HG03432 (cell line): Measurements from ENCODE around the gene RBM23.
"Not testable (repeated sequence)": the region's sequence is repeated elsewhere in the genome, so short reads cannot be mapped to it uniquely, and the experiment has no call there.

Source experiments
- ATAC-seq: cut with Tn5 transposase; IDR thresholded peaks from one replicate; pipeline ENCODE4 v1.9.1; 2021; ENCODE audit warnings: mild to moderate bottlenecking, moderate library complexity; ENCODE audit not compliant: unreplicated experiment

Gene RBM23

DNA sequence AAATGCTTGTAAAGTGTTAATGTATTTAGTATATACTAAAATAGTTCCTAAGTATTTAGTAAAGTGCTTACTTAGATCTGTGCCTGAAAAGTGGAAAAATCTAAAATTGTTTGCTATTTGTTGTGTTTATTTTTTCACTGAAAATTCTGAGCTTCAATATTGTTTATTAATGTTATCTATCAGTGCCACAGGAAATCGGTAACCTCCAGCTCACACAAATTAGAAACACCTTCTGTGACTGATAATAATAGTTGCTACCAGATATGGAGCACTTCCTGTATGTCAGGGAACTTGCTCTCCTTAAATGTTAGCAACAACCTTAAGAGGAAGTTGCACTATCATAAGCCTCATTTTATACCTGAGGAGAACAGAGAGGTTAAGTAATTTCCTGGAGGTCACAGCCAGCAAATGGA lies 48.1 kb downstream of the RBM23 start:
- peak; percentile 41 for ATAC-seq

DNA sequence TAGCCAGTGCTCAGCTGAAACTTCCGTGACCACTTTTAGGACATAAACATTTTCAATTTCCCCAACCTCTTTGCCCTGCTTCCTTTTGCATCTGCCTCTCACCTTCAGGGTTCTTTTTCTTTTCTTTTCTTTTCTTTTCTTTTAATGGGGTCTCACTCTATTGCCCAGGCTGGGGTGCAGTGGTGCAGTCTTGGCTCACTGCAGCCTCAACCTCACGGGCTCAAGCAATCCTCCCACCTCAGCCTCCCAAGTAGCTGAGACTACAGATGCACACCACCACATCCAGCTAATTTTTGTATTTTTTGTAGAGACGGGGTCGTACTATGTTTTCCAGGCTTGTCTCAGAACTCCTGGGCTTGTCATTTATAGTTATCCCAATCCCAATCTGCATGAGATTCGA lies 52.1 kb downstream of the RBM23 start:
- no peak for ATAC-seq

DNA sequence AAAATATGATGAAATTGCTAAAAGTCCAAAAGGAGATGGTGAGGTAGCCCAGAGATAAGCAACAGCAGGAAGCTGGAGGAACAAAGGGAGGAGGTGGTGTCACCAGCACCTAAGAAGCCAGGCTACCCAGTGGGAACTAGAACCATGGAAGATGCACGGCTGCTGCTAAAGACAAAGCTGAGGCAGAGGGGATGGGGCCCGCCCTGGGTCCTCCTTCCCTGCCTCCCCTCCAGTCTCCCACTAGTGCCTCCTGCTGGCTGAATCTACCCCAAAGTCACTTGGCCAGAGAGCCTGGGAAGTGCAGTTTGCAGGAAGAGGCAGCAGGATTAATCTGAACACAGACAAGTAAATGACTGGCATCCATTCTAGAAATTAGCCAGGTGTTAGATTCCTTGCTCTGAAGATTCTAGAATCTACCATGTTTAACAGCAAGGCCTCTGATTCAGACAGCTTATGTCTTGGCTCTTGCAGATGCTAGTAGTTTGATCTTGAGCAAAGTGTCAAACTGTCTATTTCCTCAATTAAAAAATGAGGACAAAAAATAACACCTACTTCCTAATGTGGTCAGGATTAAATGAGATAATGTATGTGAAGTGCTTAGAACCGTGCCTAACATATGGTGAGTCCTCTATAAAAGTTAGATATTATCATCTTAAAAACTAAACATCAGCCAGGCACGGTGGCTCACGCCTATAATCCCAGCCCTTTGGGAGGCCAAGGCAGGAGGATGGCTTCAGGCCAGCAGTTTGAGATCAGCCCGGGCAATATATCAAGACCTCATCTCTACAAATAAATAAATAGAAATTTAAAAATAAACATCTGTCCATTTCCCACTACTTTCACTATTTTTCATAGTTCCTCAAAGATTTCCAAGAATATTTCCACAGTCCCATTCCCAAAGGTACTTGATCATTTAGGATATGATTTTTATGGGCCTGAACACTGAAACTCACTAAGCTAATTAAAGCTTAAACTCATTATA lies 53.2 kb downstream of the RBM23 start:
- no peak for ATAC-seq

DNA sequence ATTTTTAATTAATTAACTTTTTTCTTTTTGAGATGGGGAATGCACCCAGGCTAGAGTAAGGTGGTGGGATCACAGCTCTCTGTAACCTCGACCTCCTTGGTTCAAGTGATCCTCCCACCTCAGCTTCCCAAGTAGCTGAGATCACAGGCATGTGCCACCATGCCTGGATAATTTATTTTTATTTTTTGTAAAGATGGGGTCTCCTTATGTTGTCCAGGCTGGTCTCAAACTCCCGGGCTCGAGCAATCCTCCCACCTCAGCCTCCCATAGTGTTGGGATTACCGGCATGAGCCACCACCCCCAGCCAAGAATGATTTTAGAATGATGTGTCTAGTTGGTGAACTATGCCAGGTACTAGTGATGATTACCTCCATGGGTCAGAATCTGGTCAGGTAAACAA lies 54.0 kb downstream of the RBM23 start:
- no peak for ATAC-seq

DNA sequence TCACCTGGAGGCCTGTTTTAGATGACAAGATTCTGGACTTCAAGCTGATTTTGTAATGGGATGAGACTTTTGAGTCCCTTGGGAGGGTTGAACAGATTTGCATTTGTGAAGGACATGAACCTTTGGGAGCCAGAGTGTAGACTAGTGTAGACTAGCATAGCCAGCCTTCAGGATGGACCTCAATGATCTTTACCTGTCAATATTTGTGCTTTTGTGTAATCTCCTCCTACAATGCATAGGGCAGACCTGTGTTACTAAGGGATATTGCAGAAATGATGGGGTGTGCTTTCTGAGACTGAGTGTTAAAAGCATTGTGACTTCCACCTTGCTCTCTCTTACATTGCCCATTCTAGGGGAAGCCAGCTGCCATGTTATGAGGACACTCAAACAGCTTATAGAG lies 57.3 kb downstream of the RBM23 start:
- no peak for ATAC-seq

DNA sequence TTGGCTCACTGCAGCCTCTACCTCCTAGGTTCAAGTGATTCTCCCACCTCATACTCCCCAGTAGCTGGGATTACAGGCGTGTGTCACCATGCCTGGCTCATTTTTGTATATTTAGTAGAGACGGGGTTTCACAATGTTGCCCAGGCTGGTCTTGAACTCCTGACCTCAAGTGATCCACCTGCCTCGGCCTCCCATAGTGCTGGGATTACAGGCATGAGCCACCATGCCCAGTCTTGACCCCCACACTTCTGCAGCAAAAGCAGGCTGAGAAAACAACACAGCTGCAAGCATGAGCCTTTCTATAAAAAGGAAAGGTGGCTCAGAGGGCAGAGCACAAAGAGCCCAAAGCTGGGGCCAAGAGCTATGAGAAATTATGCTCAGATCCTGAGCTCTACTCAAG lies 58.6 kb downstream of the RBM23 start:
- ATAC-seq: not testable (repeated sequence)

DNA sequence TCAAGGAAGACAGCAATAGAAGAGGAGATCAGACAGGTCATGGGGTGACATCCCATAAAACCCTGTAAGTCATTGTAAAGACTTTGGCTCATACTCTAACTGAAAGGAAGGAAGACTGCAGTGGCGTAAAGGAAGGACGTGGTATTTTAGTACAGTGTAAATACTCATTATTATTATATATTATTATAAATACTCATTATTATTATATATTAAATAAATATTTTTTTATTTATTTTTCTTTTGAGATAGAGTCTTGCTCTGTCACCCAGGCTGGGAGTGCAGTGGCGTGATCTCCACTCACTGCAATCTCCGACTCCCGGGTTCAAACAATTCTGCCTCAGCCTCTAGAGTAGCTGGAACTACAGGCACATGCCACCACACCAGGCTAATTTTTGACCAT lies 62.5 kb downstream of the RBM23 start:
- no peak for ATAC-seq

DNA sequence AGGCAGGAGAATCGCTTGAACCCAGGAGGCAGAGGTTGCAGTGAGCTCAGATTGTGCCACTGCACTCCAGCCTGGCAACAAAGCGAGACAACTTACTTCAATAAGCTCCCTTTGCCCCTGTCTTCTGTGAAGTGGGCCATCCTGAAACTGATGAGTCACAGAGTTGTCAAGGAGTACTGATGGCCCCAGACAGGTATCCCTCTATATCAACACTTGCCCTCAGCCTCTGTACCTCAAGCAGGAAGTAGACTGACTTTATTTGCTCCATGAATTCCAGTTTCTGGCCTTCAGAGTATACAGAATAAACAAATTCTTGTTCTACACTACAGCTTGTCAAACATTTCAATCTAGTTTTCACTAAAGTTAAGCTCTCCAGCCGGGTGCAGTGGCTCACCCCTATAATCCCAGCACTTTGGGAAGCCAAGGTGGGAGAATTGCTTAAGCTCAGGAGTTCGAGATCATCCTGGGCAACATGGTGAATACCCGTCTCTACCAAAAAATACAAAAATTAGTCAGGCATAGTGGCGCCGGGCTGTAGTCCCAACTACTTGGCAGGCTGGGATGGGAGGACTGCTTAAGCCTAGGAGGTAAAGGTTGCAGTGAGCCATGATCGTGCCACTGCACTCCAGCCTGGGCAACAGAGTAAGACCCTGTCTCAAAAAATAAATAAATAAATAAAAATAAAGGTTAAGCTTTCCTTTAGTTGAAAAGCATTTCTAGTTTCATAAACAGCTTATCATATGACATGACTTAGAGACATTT lies 63.8 kb downstream of the RBM23 start:
- ATAC-seq: no peak

DNA sequence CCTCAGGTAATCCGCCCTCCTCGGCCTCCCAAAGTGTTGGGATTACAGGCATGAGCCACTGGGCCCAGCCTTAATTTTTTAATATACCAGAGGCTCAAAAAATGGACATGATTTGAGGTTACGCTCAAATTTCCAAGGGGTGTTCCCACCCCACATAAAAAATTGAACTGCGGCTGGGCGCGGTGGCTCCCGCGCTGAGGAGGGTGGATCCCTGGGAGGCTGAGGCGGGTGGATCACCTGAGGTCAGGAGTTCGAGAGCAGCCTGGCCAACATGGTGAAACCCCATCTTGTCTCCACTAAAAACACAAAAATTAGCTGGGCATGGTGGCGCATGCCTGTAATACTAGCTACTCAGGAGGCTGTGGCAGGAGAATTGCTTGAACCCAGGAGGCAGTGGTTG lies 64.7 kb downstream of the RBM23 start:
- not testable (repeated sequence) for ATAC-seq

DNA sequence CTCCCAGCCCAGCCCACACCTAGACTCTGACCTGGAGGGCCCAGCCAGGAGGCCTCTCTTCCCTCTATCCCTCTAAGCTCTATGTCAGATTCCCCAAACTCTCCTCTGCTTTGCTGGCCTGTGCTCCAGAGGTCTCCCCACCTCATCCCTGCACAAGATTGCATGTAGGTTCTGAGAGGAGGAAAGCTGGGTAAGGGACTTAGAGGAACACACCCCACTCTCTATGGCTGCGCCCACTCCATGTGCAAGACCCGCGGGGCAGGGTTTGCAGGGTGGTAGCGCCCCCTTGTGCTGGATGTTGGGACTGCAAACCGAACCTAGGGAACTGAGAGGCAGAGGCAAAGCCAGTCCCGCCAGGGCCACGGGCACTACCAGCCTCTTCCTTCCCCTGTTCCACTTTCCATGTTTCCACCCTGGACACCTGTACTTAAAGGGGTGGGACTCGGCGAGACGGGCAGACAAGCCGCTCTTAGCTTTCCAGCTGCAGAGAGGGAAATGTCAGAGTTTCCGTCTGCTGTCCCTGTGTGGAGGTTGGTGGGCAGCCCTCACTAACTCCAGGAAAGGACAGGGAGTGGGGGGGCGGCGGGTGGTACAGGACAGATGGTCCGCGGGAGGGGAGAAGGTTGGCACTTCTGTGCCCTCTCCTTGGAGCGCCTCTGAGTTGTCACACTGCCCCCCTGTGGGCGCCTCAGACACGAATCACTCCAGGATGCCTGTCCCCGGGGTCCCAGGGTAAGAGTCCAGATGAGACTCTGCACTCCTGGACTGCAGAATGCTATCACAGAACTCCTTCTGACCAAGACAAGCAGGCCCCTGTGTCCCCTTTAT lies 65.8 kb downstream of the RBM23 start:
- peak; percentile 85 for ATAC-seq

DNA sequence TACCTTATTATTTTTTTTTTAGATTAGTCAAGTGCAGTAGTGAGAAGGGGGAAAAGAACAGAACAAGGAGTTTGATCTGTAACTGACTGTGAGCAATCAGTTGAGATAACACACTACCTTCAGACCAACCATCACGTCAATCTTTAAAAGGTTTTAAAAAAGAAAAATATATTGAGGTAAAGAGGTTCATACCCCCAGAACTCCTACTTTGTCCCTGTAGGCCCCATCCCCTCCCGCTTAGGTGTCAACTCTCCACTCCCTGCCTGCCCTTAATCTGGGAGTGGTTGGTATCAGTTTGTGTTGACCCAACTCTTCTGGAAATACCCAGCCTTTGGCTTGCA lies 66.4 kb downstream of the RBM23 start:
- no peak for ATAC-seq

DNA sequence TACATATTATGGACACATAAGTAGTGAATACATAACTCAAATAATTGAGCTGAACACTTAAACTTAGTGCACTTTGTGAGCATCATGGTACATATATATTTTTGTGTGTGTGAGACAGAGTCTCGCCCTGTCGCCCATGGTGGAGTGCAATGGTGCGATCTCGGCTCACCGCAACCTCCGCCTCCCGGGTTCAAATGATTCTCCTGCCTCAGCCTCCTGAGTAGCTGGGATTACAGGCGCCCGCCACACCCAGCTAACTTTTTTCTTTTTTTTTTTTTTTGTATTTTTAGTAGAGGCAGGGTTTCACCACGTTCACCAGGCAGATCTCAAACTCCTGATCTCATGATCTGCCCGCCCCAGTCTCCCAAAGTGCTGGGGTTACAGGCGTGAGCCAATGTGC lies 66.8 kb downstream of the RBM23 start:
- ATAC-seq: not testable (repeated sequence)

DNA sequence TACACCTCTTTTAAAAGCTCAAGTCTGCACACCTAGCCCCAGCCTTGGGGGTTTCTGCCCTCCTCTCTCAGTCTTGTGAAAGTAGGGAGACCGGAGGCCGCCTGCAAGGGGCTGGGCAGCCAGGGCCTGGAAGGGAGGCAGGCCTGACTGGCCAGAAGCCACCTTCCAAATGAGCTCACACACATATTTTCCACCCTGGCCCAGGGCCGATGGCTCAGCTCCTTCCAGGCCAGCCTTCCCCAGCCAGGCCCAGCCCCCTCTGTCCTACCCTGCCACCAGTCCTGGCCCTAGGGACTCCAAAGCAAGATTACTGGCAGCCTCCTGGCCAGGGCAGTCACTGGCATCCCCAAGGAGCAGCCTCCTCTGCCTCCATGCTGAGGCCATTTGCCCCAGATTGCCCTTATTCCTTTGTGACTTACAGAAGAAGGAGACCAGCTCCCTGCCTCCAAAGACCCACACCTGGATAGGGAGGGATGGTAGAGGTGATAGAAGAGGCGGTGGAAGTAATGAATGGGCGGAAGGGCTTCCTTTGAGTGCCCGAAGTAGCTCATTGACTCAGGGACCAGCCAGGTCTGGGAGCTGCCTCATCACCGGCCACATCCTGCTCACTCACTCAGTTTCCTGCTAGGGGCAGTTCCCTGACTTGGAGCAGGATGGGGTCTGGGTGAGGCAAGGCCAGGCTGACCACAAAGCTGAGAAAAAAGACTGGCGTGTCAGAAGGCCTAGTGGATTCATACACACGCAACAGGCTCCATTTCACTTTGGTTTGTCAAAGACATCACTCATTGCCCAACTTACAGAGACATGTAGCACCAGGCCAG lies 67.8 kb downstream of the RBM23 start:
- ATAC-seq: no peak

DNA sequence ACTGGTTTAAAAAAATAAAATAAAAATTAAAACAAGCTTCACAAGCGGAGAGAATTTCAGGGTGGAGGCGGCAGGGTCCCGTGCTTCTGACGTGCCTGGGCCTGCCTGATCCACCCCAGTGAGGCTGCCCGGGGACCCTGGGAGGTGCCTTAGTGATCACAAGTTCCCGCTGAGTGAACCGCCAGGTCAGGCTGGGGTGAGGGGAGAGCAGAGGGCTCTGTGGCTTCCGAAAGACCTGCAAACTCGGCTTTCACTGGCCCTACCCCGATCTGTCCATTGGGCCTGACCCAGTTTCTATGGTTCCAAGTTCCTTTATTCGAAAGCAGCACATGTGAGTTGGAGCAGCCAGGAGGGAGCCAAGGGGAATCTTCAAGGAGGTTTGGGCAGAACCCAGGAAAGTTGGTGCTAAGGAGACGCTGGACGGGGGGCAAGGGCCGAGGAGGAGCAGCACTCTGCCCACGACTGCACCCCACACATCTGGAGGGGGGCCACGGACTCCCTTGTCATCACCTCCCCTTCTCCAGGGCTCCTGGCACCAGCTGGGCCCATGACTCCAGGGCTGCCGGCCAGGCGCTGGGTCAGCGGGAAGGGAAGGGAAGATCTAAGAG lies 69.6 kb downstream of the RBM23 start:
- no peak for ATAC-seq

DNA sequence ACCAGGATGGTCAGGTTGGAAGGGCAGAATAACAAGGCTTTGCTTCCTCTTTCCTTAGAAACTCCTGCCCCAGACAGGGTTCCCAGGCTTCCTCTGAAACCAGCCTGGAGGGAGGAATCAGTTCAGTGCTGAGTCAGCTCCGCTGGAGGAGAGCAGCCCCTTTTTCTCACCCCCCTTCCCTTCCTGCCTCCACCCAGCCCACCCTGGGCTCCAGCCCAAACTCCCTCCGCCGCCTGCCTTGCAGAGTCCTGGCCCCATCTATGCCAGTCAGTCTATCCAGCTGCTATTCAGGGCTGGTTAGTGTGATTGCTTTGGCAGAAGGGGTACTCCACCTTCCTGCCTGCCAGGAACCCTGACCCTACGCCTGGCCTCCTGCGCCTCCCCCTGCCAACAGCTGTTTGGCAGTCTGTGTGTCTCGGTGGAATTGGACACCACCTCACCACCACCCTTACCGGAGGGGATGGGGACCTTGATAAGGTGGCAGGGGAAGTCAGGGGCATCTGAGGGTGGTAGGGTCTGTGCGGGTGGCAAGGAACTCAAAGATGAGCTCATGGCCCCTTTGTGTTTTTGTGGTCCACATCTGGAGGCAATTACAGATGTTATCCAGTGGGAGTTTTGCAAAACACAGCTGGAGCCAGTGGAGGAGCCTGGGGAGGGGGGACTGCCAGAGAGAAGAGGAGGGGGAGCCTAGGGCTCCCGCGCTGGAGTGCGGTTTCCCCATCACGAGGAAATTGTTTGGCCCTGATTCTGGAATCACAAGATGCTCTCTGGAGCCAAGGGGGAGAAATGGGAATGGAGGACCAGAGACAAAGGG lies 70.4 kb downstream of the RBM23 start:
- ATAC-seq: no peak

DNA sequence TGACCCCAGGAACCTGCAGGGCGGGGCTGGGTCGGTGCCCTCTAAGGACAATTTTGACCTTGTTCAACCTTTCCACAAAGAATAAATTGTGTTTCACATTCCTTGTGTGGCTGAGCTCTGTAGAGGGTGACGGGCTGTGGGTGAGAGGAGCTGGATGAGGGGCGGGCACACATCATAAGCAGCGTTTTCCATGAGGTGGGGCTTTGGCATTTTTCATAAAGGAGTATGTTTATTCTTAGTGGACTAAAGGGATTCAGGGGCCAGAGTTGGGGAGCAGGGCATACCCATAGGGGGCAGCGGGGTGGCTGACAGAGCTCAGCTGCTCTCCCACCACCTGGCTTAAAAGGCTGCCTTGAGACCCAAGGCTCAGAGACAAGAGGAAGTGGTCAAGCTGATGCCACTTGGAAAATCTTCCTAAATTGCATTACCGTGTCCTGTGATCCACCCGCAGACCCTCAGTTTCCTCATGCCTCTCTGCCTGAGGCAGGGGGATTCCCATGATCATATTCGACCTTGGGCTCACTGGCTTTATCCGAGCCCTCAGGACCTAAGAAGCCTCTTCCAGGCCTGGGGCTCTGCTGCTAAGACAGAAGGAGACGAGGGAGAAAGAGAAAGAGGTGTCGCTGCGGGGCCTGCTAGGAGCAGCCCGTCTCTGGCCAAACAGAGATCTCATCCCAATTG lies 71.1 kb downstream of the RBM23 start:
- no peak for ATAC-seq

DNA sequence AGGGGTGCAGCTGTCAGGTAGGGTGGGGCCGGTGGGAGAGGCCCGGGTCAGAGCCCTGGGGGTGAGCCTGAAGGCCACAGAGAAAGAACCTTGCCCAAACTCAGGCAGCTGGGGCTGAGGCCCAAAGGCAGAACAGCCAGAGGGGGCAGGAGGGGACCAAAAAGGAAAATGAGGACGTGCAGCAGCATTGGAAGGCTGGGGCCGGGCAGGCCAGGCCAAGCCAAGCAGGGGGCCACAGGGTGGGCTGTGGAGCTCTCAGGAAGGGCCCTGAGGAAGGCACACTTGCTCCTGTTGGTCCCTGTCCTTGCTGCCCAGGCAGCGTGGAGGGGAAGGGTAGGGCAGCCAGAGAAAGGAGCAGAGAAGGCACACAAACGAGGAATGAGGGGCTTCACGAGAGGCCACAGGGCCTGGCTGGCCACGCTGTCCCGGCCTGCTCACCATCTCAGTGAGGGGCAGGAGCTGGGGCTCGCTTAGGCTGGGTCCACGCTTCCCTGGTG lies 72.1 kb downstream of the RBM23 start:
- ATAC-seq: no peak
